ENCODE measurements around the gene ZDHHC22. TPM values are rescaled to one million over a fixed set of nuclear protein-coding genes. Genes with fewer than 3 reads are reported as not detected.

The ZDHHC22 gene
- total RNA-seq, 2 experiments from 2014 or later = not detected

DNA sequence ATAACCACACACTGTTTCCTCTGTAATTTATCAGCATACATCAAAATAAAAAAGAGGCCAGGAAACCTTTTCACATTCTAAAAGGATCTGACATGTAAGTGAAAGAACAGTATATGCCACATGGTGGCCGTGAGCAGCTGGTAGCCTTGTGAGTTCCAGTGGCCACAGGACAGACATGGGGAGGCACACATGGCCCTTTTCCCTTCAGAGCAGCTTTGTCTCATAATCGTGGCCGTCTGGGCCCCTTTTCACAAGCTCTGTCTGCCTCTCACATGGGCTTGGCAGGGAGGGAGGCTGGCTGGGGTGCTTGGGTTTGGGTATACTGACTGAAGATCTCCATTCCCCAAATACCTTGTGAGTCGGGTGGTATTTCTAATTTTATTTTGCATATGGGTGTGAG lies 1.5 kb upstream of the ZDHHC22 start:
- CTCF ChIA-PET = interaction anchor here (0.5 kb wide), 1 partner anchor 271 kb away, joined by 3 read pairs; no protein-coding TSS in a partner anchor
- TF ChIP-seq, protein P1, sequence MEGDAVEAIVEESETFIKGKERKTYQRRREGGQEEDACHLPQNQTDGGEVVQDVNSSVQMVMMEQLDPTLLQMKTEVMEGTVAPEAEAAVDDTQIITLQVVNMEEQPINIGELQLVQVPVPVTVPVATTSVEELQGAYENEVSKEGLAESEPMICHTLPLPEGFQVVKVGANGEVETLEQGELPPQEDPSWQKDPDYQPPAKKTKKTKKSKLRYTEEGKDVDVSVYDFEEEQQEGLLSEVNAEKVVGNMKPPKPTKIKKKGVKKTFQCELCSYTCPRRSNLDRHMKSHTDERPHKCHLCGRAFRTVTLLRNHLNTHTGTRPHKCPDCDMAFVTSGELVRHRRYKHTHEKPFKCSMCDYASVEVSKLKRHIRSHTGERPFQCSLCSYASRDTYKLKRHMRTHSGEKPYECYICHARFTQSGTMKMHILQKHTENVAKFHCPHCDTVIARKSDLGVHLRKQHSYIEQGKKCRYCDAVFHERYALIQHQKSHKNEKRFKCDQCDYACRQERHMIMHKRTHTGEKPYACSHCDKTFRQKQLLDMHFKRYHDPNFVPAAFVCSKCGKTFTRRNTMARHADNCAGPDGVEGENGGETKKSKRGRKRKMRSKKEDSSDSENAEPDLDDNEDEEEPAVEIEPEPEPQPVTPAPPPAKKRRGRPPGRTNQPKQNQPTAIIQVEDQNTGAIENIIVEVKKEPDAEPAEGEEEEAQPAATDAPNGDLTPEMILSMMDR (IDR thresholded peaks at IDR 0.05) = no peak
- peaks cover 69 to 83% of the 10 kb centered on the region in 2 experiments for H3K27me3 ChIP-seq (ENCODE audit: control insufficient read depth in 1 of 2, insufficient read depth in 2 of 2, low read length in 2 of 2)

DNA sequence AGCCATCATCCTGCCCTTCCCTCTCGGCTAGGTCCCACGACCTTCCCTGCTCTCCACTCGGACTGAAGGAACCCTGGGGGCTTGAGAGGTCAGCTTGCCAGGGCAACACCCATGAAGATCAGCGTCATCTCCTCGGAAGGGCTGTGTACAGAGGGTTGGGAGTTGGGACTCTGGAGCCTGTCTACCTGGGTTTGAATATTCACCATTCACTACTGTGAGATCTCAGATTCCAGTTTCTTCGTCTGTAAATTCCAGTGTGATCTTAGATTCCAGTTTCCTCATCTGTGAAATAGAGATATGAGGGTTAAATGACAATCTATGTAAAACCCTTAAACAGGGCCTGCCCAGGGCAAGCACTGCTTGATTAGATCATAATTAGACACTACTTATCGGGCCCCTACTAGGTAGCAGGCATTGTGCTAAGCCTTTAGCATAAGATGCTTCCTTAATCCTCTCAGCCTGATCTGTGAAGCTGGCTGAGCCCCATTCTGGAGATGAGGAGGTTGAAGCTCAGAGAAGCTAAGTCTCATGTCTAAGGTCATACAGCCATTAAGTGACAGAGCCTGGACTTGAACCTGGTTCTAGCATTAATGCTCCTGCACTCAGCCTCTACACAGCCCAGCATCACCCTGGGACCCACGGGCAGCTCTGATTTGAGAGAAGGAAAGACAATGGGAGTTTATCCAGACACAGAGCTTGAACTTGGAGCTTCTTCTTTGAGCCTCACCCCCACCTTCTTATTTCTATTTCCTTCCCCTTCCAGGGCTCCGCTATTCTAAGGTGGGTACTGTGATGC lies 612 bp upstream of the ZDHHC22 start:
- H3K4me3 Mint-ChIP-seq = peak overlapping the region; percentile 55
- CTCF ChIA-PET = no interaction called here
- H3K9me3 Mint-ChIP-seq = no peaks in the 10 kb centered on the region
- Histone ChIP-seq H3K4me3 (ENCODE audit: low read length) (no peak overlapping the region), H3K27ac (ENCODE audit: low read depth in 1 of 2, low read length in 2 of 2) (no peak overlapping the region), H3K9me3 (ENCODE audit: control insufficient read depth in 1 of 2, insufficient read depth in 1 of 2, low read length in 2 of 2) (peaks cover 0 to 9% of the 10 kb centered on the region in 2 experiments), H3K27me3 (ENCODE audit: control insufficient read depth in 1 of 2, insufficient read depth in 2 of 2, low read length in 2 of 2) (peaks cover 74 to 84% of the 10 kb centered on the region in 2 experiments), H3K36me3 (ENCODE audit: insufficient read depth, low read length) (no peaks in the 10 kb centered on the region), H3K4me1 (ENCODE audit: insufficient read depth, low read length) (peaks cover 25% of the 10 kb centered on the region)
- H3K36me3 Mint-ChIP-seq (ENCODE audit: low read depth) = no peaks in the 10 kb centered on the region
- peaks cover 88% of the 10 kb centered on the region for H3K27me3 Mint-ChIP-seq
- intact Hi-C loops (cut with DNase I, micrococcal nuclease) = no loop called here
- H3K27ac Mint-ChIP-seq = no peak overlapping the region
- no peak for ATAC-seq (ENCODE audit: poor library complexity)
- POLR2A ChIA-PET = interaction anchor here (0.7 kb wide), 1 partner anchor 404 kb away, joined by 3 read pairs; no protein-coding TSS in a partner anchor
- H3K4me1 Mint-ChIP-seq (ENCODE audit: low read depth) = peaks cover 28% of the 10 kb centered on the region
- no peak for DNase-seq
- TF ChIP-seq, protein P1 (IDR thresholded peaks at IDR 0.05) = no peak

More for the DNA sequence above, 1.5 kb upstream of the ZDHHC22 start:
- POLR2A ChIA-PET = interaction anchor here (0.8 kb wide), 1 partner anchor 8 kb away, joined by 3 read pairs; no protein-coding TSS in a partner anchor
- H3K27me3 Mint-ChIP-seq = peaks cover 82% of the 10 kb centered on the region
- no peak overlapping the region for H3K27ac ChIP-seq (ENCODE audit: low read depth in 1 of 2, low read length in 2 of 2)
- no peak overlapping the region for H3K27ac Mint-ChIP-seq
- H3K4me1 Mint-ChIP-seq (ENCODE audit: low read depth) = peaks cover 24% of the 10 kb centered on the region
- intact Hi-C loops (cut with DNase I, micrococcal nuclease) = no loop called here
- no peak for DNase-seq
- H3K9me3 ChIP-seq (ENCODE audit: control insufficient read depth in 1 of 2, insufficient read depth in 1 of 2, low read length in 2 of 2) = peaks cover 0 to 9% of the 10 kb centered on the region in 2 experiments
- no peaks in the 10 kb centered on the region for H3K36me3 ChIP-seq (ENCODE audit: insufficient read depth, low read length)
- no peak for ATAC-seq (ENCODE audit: poor library complexity)
- H3K9me3 Mint-ChIP-seq = no peaks in the 10 kb centered on the region
- no peak overlapping the region for H3K4me3 Mint-ChIP-seq
- H3K4me3 ChIP-seq (ENCODE audit: low read length) = no peak overlapping the region
- peaks cover 25% of the 10 kb centered on the region for H3K4me1 ChIP-seq (ENCODE audit: insufficient read depth, low read length)
- H3K36me3 Mint-ChIP-seq (ENCODE audit: low read depth) = no peaks in the 10 kb centered on the region

DNA sequence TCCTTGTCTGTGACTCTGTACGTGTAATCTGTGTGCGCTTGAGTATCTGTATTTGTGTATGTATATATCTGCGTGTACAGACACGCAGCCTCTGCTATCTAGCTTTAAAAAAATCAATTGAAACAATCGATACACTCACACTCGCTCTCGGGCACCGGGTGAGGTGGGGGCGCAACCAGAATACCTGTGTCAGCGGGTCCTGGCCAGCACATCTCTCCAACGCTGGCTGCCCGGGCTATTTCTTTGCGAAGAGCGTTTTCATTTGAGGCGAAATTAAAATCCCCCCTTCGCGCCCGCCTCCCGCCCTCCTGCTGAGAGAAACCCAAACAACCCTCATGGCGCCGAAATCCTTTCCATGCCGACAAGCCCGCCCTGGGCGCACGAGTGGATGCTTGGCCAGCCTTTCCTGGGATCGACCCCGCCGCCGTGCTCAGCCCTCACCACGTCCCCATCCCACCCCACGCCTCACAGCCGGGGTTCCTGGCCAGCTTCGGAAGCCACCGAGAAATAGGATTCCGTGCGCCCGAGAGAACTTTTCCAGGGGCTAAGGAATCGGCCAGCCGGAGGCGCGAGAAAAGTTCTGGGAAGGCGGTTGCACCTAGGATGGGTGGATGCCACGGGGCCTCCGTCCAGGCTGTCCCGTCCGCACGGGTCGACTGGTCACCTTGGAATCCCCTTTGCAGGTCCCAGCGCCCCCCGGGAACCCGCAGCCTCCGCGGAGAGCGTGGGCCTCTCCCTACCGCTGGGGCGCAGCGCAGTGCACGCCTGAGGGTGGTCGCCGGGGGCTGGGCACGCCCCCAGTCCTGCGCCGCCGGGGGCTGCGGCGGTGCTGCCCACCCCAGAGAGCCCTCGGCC lies 1.0 kb downstream of the ZDHHC22 start:
- DNase-seq = no peak
- POLR2A ChIA-PET = no interaction called here
- H3K27me3 Mint-ChIP-seq = peaks cover 88% of the 10 kb centered on the region
- CTCF ChIA-PET = no interaction called here
- peaks cover 28% of the 10 kb centered on the region for H3K4me1 Mint-ChIP-seq (ENCODE audit: low read depth)
- no peak for ATAC-seq (ENCODE audit: poor library complexity)
- H3K27ac ChIP-seq (ENCODE audit: low read depth in 1 of 2, low read length in 2 of 2) = no peak overlapping the region
- H3K4me1 ChIP-seq (ENCODE audit: insufficient read depth, low read length) = peaks cover 25% of the 10 kb centered on the region
- no peak overlapping the region for H3K4me3 ChIP-seq (ENCODE audit: low read length)
- no peak overlapping the region for H3K27ac Mint-ChIP-seq
- H3K9me3 Mint-ChIP-seq = no peaks in the 10 kb centered on the region
- H3K9me3 ChIP-seq (ENCODE audit: control insufficient read depth in 1 of 2, insufficient read depth in 1 of 2, low read length in 2 of 2) = peaks cover 0 to 9% of the 10 kb centered on the region in 2 experiments
- peak overlapping the region; percentile 80 for H3K4me3 Mint-ChIP-seq
- no peaks in the 10 kb centered on the region for H3K36me3 ChIP-seq (ENCODE audit: insufficient read depth, low read length)
- TF ChIP-seq, protein P1 (IDR thresholded peaks at IDR 0.05) = no peak
- intact Hi-C loops (cut with DNase I, micrococcal nuclease) = no loop called here
- H3K27me3 ChIP-seq (ENCODE audit: control insufficient read depth in 1 of 2, insufficient read depth in 2 of 2, low read length in 2 of 2) = peaks cover 68 to 83% of the 10 kb centered on the region in 2 experiments
- H3K36me3 Mint-ChIP-seq (ENCODE audit: low read depth) = no peaks in the 10 kb centered on the region
